HG03469 (cell line): ENCODE results near the gene ANKRD33.

Experiments used
- ATAC-seq: cut with Tn5 transposase; IDR thresholded peaks from one replicate; pipeline ENCODE4 v1.9.1; 2021; ENCODE audit warnings: mild to moderate bottlenecking, moderate library complexity, moderate number of reproducible peaks; ENCODE audit not compliant: unreplicated experiment

The ANKRD33 gene

DNA sequence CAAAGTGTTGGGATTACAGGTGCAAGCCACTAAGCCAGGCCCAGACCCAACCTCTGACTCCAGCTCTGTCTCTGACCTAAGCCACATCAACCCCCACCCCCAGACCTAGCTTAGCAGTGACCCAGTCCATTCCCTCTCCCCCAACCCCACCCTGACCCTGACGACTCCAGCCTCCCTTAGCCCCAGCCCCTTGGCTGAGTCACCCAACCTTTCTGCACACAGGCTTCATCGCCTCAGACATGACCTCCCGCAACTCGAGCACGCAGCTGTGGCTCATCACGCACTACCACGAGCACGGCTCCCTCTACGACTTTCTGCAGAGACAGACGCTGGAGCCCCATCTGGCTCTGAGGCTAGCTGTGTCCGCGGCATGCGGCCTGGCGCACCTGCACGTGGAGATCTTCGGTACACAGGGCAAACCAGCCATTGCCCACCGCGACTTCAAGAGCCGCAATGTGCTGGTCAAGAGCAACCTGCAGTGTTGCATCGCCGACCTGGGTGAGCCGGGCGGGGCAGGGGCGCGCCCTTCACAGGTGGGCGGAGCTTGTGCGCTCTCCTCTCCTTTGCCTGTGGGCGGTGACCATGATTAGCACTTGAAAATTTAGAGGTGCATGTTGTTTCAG lies 27.2 kb downstream of the ANKRD33 start:
- no peak for ATAC-seq

DNA sequence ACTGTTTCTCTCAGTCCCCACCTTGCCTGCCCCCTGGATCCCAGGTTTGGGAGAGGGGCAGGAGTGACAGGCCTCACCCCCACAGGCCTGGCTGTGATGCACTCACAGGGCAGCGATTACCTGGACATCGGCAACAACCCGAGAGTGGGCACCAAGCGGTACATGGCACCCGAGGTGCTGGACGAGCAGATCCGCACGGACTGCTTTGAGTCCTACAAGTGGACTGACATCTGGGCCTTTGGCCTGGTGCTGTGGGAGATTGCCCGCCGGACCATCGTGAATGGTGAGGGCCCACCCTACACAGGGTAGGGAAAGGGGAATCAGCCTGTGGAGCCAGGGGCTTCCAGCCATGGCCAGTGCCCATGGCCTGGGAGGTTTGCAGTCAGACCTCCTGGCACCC lies 28.0 kb downstream of the ANKRD33 start:
- ATAC-seq, result no peak

DNA sequence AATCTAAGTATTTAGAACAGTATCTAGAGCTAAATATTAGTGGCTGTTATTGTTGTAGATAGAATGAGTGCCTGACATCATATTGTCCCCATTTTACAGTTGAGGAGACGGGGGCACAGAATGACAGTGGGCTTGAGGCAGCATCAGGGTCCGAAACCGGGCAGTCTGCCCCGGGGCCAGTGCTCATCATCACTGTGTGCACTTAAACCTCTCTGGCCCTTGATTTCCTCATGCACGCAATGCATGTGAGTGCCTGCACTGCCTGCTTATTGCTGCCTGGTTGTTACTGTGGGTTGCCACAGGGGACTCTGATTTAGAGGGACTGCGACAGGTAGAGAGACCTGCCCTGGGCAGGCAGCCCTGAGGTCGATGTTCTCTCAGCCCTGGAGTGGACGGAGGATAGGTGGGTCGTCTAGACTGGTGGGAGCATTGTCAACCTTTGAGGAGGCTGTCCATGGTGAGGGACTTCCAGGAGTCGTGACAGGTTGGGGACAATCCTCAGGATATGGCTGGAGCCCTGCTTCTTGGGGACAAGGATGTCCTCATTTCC lies 29.2 kb downstream of the ANKRD33 start:
- ATAC-seq, result no peak

DNA sequence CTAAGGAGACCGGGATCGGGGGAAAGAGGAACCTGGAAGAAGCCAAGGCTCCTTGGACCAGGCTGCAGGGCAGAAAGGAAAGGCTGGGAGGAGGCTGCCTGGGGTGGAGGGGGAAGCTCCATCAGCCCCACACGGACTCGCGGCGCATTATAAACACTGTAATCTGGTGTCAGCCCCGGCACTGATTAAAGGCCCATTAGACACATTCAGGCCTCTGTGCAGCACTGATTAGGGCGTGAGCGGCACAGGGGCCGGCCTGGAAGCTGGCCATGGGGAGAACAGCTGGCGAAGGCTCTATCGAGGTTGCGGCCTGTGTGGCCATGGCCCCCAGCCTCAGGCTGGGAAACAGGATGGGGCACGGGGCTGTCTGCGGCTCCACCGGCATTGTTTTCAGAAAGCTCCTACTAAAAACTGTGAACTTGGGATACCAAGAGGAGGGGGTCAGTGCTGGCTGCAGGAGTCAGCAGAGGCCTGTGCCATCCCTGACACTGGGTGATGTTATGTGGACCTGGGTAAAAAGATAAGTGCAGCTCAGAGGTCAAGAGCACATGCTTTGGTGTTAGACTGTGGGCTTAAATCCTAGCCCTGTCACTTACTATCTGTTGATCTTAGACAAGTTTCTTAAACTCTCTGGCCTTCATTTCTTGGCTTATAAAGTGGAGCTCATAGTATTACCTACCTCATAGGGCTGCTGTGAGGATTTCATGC lies 30.0 kb downstream of the ANKRD33 start:
- ATAC-seq, result no peak

DNA sequence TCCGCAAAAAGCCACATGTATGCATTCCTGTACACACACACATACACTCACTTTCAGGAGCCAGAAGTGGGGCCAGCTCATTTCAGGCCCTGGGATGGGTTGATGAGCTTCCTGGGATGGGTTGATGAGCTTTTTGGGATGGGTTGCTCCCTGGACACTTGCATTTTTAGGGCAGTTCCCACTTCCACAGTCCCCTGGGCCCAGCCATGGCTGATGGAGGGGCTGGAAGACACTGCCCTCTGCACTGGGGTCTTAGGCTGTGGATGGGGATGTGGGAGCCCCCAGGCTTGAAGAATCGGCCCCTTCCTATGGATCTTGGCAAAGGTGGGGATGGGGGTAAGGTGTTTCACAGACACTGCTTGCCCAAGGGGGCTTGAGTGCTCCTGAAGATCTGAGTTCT lies 32.1 kb downstream of the ANKRD33 start:
- ATAC-seq, result no peak

DNA sequence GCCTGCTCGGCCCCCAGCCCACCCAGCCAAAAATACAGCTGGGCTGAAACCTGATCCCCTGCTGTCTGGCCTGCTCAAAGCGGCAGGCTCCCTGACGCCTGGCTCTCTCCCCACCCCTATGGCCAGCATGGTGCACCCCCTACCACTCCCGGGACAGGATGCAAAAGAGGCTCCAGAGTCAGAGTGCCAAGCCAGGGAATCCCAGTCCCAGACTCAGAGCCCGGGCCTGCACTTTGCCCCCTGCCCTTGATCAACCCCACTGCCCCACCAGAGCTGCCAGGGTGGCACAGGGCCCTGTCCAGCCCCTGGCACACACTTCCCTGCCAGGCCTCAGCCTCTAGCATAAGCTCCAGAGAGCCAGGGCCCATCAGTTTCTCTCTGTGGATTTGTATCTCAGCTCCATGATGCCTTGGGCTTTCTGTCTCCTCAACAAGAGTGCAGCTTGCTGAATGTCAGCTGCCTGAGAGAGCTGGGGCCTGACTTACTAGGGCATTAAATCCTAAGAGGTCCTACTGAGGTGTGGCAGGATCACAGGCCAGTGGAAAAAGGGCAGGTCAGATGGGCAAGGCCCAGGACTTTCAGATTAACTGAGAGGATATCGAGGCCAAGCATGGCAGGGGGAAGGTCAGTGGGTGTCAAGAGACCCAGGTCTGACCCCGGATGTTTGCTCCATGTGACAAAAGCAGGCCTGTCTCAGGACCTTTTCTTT lies 33.3 kb downstream of the ANKRD33 start:
- no peak for ATAC-seq

DNA sequence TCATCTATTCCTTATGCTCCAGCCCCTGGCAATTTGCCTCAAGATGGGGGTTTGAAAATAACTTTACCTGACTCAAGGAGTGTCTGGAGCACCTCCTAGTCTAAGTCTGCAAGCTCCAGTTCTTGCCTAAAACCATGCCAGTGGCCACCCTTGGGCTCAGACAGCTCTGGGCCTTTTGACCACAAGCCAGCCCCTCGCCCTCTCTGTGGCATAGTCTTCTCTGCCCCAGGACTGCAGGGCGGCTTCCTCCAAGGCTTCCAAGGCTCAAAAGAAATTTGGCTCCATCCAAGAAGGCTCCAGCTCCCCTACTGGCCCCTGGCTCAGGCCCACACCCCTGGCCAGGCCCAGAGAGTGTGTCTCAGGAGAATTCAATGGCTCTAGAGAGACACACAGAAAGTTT lies 34.2 kb downstream of the ANKRD33 start:
- no peak for ATAC-seq

DNA sequence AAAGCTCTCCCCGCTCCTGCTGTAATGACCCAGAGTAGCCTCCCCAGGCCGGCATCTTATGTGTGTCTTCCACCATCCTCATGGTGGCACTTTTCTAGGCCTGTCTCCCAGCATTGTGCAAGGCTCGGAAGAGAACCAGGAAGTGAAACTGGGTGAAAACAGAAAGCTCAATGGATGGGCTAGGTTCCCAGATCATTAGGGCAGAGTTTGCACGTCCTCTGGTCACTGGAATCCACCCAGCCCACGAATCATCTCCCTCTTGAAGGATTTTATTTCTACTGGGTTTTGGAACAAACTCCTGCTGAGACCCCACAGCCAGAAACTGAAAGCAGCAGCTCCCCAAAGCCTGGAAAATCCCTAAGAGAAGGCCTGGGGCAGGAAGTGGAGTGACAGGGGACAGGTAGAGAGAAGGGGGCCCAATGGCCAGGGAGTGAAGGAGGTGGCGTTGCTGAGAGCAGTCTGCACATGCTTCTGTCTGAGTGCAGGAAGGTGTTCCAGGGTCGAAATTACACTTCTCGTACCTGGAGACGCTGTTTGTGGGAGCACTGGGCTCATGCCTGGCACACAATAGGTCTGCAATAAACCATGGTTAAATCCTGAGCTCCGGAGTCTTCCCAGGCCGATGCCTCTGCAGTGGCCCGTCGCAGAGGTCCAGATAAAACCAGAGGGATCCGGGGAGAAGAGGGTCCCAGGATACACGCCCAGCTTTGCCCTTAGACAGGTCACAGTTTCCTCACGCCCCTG lies 35.0 kb downstream of the ANKRD33 start:
- no peak for ATAC-seq

DNA sequence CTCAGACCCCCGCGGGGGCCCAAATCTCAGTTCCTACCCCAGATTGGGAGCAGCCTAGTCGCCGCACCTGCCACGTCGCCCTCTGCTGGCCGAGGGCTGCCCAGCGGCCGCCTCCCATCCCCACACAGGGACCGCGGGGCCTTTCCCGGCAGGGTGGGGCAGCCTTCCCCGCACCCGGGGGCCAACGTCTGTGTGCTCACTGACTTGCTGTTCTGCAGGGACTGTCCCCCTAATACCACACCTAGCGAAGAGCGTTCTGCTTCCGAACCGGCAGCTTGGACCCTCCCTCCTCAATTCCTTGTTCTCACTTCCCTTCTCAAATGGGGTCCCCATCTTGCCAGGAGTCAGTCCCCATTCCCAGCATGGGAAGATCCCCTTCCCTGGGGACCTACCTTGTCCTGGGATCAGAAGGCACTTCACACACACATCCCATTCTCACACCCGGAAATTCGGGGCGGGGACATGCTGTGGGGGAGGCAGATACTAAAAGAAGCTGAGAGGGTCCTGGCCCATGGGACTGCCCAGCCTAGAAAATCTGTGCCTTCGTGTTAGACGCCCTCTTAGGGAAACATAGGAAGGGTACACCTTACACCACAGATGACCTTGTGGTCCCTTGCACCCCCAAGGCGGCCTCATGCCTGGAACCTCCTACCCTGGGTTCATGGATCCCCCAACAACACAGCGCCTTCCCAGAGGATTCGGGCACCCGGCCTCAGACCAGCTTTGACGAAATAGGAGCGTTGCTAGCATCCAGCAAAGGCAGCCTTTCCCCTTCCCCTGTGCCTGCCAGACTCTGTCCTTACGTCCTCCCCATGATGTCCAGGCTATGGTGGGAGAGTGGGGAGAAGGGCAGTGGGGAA lies 35.8 kb downstream of the ANKRD33 start:
- no peak for ATAC-seq

DNA sequence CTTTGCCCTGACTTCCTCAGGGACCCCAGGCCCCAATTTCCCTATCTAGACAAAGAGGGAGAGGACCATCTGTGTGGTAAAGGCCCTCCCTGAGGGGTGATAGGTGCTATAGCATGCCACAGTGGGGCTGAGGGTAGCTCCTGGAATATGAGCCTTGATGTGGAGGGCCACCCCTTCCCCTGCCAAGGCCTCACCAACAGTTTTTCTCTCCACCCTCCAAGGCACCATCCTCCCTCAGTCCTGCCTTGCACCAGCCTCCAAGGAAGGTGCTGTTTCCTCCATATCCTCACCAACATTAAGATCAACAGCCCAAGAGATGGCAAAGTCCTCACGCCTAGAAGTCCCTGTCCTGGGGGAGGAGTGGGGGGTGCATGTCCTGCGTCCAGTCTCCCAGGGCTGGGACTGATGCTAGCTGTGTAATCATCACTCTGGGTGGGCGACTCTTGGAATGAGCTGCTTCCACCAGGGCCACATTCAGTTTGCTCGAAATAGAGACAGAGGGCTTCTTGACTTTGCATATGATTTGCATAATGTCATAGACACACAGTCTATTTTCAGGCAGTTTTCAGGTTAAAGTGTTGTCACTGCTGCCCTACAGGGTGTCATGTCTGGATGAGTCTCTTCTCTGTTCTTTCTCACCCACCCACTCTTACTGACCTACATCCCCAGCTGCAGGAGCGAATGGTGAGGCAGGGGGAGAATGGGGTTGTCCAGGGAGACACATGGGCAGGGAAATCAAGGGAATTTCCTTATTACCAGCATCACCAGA lies 36.8 kb downstream of the ANKRD33 start:
- ATAC-seq, result peak; percentile 61

DNA sequence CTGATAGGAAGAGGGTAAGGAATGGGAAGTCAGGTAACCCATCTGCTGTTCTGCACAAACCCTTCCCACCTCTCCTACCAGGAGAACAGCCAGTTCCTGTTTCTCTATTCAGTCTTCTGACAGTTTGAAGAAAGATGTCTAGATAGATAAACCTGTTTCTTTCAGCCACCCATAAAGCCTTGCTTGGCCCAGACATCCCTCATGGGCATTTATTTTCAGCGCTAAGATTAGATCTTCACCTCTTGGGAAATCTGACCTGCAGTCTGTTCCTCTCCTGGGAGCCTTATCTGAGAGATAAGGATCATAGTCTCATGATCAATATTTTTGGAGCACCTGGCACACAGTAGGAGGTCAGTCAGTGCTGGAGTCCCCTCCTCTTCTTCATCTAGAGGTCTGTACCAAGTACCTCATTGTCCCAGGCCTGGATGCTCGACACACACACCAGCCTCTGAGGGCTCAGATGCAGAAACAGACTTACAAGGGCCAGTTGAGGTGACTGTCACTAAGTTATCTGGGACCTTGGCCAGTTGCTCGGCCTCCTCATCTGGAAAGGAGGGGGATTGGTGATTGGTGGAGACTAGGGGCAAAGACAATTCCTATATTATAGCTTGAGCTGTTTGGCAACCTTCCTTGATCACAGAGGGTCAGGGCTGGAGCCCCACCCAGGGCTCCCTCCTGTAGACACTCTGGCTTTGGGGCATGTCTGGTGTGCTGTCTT lies 37.6 kb downstream of the ANKRD33 start:
- ATAC-seq, result no peak

DNA sequence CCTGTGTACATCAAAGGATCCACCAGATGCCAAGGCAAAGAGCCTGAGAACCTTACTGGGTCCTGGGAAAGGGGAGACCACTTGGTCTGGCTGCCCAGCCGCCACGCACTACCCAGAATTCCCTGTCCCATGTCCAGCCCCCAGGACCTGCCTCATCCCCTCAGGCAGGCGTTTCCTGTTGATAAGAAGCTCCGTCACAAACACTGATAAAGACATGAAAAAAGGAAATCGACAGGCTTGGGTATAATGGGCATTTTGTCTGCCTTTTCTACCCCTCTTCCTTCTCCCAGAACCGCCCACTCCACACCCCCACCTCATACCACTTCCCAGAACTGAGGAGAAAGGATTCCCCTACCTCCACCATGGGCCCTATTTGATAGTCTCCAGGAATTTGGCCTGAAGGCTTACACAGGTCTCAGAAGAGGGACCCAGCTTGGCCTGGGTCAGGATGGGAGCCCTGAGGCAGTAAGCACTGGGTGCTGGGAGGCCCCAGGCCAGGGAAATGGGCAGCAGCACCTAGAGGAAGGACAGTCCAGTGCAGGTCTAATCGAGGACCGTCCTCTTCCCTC lies 38.2 kb downstream of the ANKRD33 start:
- no peak for ATAC-seq

DNA sequence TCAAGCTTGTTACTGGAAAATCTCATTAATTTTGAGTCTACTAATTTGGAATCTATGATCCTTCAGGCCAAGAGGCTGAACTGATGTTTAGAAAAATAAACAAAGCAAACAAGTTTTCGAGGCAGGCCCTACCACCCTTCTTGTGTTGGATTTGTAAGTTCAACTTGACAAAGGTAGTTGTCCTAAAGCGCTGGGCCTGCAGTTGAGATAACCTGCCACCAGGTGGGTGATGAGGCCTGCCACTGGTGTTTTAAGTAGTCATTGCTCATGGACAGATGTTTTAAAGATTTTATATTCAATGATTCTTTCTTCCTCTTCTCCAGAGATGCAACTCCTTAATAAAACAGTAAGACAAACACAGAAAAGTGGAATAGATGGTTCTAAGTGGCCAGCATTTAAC lies 38.8 kb downstream of the ANKRD33 start:
- no peak for ATAC-seq

DNA sequence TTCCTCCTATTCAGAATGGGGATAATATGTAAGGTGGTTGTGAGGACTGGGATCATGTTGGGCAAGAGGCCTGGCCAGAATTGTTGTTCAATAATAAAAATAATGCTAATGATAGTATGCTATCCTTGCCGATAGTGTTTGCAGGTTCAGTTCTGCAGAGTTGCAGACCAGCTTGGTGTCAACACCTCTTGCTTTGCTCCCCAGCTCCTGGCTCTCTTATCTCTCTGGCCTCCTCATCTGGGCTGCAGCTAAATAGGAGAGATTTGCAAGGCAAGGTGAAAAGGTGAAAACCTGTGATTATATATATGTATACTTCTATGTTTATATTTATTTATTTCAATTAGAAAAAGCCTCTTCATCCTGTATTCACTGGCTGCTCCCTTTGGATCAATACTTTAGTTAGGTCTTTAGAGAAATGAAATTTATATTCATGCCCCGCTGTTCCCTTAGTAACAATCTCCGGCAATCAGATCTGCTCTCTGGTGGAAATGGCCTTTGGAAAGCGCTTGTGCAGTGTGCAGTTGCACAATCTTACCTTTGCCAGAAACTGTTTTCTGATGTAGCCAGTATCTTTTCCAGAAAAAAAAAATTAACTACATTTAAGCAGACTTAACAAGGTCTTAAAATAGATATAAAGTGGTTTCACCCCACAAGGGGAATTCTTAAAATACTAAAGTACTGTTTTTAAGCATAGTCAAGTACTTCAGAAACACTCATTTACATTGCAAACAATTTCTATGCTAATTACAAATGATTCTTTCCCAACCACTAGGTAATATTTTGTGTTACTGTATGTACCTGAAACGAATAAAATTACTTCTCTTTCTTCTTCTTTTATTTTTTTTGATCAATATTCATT lies 44.5 kb downstream of the ANKRD33 start:
- no peak for ATAC-seq

DNA sequence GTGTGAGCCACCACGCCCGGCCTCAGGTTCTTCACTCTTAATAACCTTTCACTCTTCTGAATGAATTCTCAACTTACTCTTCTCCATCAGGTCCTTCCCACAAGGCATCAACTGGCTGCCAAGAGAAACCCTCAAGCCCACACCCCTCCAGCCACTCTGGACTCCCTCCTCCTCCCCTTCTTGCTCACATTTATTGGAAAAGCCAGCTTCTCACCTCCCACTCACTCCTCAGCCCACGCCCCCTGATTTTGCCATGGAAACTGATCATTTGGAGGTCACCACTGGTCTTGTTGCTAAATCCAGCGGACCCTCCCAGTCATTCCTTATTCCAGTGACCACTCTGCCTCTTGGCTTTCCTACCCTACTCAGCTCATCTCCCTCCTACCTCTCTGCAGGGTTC lies 46.2 kb downstream of the ANKRD33 start:
- ATAC-seq, result no peak

DNA sequence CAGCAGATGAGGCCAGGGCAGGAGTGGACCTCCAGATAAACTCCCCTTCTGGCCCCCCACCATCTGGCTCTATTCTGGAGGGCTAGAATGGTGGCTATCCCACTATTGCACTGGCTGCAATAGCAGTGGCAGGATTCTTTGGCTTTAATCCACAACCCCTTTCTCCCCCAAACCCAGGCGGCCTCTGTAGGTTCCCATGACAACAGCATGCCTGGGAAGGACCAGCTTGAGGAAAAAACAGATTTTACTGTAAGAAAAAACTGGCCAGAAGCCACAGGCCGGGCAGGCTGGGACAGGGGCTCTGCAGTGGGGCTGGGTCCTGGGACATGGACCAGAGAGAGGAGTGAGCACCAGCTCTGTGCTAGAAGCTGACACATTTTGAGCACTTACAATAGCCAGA lies 50.0 kb downstream of the ANKRD33 start:
- no peak for ATAC-seq

DNA sequence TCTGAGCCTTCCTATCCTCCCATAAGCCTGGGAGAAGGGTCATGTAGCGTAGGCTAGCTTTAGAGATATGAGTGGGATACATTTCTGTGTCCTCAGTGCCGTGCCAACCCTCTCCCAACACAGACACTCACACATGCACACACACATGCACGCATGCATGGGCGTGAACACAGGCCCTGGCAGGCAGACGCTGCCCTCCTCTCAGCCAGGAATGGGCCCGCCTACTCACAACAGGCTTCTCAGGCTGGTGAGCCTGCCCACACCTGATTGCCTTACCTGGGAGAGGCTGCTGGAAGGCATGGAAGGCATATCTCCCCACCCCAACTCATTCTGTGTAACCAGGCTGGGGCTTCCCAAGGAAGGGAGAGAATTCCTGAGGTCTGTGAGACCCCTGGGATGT lies 50.8 kb downstream of the ANKRD33 start:
- ATAC-seq, result no peak
